Ecto neural progenitor cell (in vitro differentiated cells): ENCODE results near the gene PLEKHG7.

ENCODE experiments used
- DNase-seq: peaks from one replicate; pipeline ENCODE4 v3.0.0-alpha.2; 2018; ENCODE audit warnings: low spot score

PLEKHG7 gene

DNA sequence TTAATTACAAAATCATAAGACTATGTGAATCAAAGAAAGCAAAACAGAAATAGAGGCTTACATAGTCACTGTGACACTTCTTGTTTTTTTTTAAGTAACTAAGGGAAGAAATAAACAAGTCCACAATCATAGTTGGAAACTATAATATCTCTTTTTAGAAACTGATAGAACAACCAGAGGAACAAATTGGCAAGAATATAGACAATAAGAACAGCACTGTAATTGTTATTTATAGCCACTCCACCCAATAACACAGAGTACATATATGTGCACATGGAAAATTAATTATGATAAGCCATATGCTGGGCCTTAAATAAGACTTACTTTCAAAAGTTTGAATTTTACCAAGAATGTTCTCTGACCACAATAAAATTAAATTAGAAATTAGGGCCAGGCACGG is 101.1 kb downstream of the PLEKHG7 start:
- no peak for DNase-seq

DNA sequence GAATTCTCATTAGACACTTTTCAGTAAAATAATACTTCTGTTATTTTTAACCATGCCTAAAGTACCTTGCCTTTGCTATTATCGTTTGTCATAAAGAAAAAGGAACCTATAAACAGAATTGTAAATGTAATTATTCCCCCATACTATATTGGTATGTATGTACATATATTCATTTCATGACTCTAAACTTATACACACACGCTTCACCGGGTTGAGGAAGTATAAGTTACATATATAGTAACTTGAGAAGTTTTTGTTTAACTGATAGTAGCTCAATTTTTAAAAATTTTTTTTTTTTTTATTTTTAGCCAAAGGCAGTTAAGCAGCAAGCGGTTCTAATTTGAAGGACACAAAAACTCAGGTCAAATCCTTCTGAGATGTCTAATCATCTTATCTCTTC is 107.6 kb downstream of the PLEKHG7 start:
- no peak for DNase-seq

GRCh38 chr12:92814584-92814983 is 111.8 kb downstream of the PLEKHG7 start:
- no peak for DNase-seq

- DNase-seq = no peak
Measured at GRCh38 chr12:92821142-92821541, 118.4 kb downstream of the PLEKHG7 start.
